ENCODE measurements around the gene RGMB.

GRCh38 chr5:98827161-98827560 lies 53.7 kb downstream of the RGMB start:
- peak; percentile 65 for TF ChIP-seq CTCF (IDR thresholded peaks at IDR 0.05; ENCODE audit: poor library complexity, severe bottlenecking)
- TF ChIP-seq EZH2 (IDR thresholded peaks at IDR 0.05; ENCODE audit: borderline replicate concordance, insufficient read depth, low read length, poor library complexity, severe bottlenecking): no peak
- TF ChIP-seq MXI1 (conservative IDR thresholded peaks at IDR 0.05; ENCODE audit: poor library complexity, severe bottlenecking): no peak
- peak; percentile 76 for TF ChIP-seq RAD21 (conservative IDR thresholded peaks at IDR 0.05)
